GM12872 (cell line): ENCODE measurements around the gene BCL11B.

Source experiments
- TF ChIP-seq, protein P1 (sequence below): IDR thresholded peaks from 3 replicates; pipeline ENCODE4 v1.5.1; 2011; ENCODE audit warnings: low read depth, mild to moderate bottlenecking, low read length, moderate library complexity; ENCODE audit not compliant: insufficient read depth

BCL11B gene

DNA sequence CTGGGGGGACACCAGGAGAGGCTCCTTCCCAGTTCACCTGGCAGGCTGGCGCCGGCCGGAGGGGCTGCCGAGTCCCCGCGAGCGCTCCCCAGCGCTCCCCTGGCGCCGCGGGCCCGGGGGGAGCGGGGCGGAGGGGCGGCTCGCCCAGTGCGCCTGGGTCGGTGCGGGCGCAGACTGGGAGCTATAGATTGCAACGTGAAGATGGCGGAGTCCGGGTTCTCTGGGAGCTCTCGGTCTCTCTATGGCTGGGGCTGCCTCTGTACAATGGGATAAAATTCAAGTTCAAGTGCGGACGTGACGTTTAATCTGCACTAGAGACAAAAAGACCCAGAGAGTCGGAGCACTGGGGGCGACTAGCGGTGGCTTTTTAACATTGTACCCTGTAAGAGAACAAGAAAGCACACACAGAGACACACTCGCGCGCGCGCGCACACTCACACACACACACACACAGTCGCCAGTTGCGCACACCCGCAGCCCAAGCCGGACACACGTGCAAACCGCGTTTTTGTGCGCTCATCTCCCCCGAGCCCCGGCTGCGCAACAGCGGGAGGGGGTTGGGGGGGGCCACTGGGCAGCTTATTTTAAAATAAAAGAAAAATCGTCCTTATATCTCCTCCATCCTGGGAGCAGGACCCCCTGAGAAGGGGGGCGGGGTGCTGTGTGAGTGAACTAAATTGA, at the start of gene BCL11B:
Gene BCL11B (minus strand): TSS at position 247 of the 681 bp plus-strand sequence. CDS start 979 bp downstream, outside the sequence.
- TF ChIP-seq, protein P1, sequence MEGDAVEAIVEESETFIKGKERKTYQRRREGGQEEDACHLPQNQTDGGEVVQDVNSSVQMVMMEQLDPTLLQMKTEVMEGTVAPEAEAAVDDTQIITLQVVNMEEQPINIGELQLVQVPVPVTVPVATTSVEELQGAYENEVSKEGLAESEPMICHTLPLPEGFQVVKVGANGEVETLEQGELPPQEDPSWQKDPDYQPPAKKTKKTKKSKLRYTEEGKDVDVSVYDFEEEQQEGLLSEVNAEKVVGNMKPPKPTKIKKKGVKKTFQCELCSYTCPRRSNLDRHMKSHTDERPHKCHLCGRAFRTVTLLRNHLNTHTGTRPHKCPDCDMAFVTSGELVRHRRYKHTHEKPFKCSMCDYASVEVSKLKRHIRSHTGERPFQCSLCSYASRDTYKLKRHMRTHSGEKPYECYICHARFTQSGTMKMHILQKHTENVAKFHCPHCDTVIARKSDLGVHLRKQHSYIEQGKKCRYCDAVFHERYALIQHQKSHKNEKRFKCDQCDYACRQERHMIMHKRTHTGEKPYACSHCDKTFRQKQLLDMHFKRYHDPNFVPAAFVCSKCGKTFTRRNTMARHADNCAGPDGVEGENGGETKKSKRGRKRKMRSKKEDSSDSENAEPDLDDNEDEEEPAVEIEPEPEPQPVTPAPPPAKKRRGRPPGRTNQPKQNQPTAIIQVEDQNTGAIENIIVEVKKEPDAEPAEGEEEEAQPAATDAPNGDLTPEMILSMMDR, result peak; percentile 43; the same call in 1 of the 3 replicates

DNA sequence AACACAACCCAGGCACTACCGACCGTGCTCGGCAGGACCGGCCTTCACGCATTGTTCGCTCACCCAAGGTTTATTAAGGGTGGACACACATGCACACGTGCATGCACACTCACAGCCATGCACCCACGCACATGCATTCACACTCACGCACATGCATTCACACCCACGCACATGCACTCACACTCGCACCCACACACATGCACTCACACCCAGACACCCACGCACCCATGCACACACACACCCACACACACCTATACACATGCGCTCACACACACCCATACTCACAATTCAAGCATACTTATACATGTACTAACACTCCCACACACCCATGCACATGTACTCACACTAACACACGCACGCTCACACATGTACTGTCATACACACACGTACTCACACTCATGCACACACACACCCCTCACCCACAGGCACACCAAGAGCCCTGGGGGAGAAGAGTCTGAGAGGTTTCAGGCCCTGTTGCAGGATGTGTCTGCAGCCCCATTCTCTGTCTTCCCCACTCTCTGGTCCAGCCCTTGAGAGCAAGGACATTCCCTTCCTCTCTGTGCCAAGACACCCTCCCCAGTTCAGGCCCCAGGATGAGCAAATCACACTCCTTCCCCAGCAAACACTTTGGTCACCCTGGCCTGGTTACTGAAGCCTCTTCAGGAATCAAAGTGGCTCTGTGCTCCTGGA, 49.4 kb upstream of the BCL11B start:
- TF ChIP-seq, protein P1, result no peak

DNA sequence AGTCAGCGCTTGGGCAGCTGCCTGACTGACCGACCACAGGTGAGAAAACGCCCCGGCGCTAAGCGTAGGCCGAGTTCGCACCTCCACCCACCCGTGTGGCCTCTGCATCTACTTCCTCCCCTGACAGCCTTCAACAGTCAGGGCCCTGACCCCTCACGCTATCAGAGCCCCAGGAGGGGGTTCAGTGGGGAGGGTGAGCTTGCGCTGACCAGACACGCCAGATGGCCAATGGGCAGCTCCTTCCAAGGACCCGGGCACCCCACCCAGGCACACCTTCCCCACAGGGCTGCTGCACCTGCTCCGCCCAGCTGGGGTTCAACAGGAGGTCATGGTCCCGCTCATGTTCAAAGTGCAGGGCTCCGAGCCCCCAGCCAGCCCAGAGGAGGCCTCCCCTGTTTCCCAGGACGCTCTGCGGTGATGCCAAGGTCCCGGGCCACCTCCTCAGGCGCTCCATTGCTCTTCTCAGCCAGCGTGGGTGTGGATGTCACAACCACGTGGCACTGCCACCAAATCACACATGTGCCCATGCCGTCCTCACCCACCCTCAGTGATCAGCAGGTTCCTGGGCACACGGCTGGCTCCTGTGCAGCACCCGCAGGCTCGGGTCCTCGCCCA, 48.7 kb upstream of the BCL11B start:
- TF ChIP-seq, protein P1, result no peak

DNA sequence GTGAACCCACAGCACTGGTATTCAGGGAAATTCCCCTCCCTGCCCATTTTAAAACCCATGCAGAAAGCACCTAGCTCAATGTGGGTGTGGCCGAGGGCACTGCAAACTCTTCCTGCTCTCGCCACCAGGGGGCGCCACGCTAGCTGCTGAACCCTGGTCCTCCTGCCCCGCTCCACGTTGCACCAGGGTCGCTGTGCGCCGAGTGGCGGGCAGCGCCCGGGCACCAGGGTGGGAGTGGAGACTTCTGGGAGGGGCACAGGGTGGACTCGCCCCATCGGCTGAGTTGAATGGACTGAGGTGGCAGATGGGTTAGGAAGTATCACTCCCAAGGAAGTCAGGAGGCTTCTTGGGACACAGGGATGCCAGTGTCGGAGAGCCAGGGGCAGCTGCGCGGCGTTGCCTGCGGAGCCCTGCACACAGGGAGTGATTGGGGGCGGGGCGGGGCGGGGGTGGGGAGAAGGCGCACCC, 48.1 kb upstream of the BCL11B start:
- TF ChIP-seq, protein P1, result peak; percentile 87

DNA sequence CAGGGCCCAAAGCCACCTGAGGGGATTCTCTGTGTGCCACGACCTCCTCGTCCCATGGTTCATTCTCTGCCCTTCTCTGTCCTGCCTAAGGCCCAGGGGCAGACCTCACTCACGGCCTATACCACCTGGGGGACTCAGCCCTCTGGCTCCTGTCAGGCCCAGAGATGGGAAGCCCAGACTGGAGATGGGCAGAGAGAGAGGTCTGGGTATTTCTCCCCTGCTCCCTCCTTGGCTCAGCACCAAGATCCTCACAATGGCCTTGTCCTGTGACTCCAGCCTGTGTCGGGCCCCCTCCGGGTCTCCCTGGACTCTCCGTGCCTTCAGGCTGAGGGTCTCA, 46.9 kb upstream of the BCL11B start:
- TF ChIP-seq, protein P1, result no peak

DNA sequence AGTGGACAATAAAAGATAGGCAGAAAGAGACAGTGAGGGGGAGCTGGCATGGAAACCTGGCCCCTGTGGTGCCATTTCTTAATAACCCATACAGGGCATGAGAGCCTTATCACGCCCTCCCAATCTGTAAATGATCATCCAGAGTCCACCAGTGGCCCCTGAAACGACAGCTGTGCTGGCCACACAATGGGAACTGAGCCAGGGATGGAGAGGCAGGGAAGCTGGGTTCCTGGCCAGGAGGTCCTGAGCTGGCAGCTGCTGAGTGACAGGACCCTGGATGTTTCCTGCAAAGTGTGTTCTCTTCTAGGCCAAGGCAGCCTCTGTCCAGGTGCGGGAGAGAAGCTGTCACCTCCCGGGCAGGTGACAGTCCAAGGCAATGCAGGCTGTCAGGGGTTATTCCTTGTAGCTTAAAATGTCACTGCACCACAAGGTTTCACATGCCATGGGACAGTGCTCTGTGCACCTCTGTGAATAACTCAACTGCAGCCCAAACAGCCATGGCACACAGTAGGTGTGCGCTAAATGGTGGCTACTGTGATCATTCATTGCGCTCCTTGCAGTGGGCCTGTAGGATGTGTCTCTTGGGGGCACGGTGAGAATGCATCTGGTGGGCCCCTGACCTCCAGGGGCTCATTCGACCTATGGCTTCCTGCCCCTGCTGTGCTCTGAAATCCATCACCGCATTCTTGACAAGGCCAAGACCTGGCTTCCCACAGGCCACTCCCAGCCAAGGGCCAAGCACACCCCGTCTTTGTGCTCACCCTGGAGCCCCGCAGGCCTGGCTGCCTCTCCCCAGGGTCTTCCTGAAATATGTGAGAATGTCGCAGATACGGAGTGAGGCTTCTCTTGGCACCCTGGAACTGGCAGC, 46.3 kb upstream of the BCL11B start:
- TF ChIP-seq, protein P1, result no peak
